ENCODE measurements around the gene SNX25. TPM values are rescaled to one million over a fixed set of nuclear protein-coding genes. Genes with fewer than 3 reads are reported as not detected.

The SNX25 gene
- total and polyA plus RNA-seq, 10 donors, result 9.6 to 49.6 (median 35.2) TPM

DNA sequence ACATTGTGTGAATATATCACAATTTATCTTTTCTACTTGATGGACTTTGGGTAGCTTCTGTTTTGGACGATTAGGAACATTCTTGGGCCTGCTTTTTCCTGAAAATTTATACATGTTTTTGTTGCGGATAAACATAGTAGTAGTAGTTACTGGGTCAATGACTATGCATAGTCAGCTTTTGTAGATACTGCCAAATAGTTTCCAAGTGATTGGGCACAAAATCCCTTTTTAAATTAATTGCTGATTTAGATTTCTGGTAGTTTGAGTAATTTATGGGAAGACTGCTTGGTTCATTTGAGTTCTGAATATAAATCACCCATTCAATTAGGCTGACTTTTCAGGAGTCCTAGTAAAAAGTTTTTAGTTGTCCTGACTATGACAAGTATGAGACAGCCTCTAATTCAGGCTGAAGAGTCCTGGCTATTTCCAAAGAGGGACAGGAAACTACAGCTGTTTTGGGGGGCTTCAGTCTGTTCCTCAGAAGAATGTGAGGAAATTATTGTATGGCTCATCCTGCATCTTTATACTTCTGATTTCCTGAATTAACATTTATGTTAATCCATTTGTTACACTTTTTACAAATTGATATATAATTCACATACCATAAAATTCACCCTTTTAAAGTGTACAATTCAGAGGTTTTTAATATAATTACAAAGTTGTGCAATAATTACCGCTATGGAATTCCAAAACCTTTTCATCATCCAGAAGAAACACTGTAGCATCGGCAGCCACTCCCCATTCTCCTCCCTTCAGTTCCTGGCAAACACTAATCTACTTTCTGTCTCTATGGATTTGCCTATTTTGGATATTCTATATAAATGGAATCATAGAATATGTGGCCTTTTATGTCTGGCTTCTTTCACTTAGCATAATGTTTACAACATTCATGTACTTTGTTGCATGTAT is 172.1 kb downstream of the SNX25 start:
- Histone ChIP-seq H3K4me1 (peaks cover 0 to 14% (median 2%) of the 10 kb centered on the region in 6 donors), H3K27me3 (replicated peaks in 1 of 7) (peaks cover 0 to 8% (median 0%) of the 10 kb centered on the region in 7 donors), H3K4me3 (no peak overlapping the region), H3K36me3 (no peaks in the 10 kb centered on the region), H3K27ac (no peak overlapping the region), H3K9me3 (peaks cover 0 to 12% (median 9%) of the 10 kb centered on the region in 8 donors)
- 58 to 65% (median 64%) methylated on average over 4 of the region's 4 CpGs for WGBS, 5 donors
- TF ChIP-seq POLR2A (IDR thresholded peaks at IDR 0.05), result no peak
- TF ChIP-seq, protein P1, sequence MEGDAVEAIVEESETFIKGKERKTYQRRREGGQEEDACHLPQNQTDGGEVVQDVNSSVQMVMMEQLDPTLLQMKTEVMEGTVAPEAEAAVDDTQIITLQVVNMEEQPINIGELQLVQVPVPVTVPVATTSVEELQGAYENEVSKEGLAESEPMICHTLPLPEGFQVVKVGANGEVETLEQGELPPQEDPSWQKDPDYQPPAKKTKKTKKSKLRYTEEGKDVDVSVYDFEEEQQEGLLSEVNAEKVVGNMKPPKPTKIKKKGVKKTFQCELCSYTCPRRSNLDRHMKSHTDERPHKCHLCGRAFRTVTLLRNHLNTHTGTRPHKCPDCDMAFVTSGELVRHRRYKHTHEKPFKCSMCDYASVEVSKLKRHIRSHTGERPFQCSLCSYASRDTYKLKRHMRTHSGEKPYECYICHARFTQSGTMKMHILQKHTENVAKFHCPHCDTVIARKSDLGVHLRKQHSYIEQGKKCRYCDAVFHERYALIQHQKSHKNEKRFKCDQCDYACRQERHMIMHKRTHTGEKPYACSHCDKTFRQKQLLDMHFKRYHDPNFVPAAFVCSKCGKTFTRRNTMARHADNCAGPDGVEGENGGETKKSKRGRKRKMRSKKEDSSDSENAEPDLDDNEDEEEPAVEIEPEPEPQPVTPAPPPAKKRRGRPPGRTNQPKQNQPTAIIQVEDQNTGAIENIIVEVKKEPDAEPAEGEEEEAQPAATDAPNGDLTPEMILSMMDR (IDR thresholded peaks at IDR 0.05 in 8 of 11, conservative IDR thresholded peaks at IDR 0.05 in 3 of 11), result no peak
- no peak for TF ChIP-seq POLR2AphosphoS5 (IDR thresholded peaks at IDR 0.05)
- DNase-seq, result no peak
- intact Hi-C loops (cut with DNase I; ENCODE audit: low total_unique reads), result no loop called here

DNA sequence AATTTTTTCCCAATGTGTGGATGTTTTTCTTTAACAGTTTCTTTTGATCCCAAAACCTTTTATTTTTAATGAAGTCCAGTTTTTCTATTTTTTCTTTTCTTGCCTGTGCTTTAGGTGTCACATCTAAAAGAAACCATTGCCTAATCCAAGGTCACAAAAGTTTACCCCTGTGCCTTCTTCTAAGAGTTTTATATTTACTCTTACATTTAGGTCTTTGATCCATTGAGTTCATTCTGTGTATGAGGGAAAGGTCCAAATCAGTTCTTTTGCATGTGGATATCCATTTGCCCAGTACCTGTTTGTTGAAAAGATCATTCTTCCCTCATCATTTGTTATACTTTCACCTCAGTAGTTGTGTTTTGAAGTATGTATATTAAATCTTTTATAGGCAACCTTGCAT is 173.4 kb downstream of the SNX25 start:
- Histone ChIP-seq H3K4me1 (peaks cover 0 to 14% (median 2%) of the 10 kb centered on the region in 6 donors), H3K36me3 (no peaks in the 10 kb centered on the region), H3K27me3 (replicated peaks in 1 of 7) (peaks cover 0 to 8% (median 0%) of the 10 kb centered on the region in 7 donors), H3K9me3 (peaks cover 0 to 12% (median 9%) of the 10 kb centered on the region in 8 donors), H3K27ac (no peak overlapping the region), H3K4me3 (no peak overlapping the region)
- intact Hi-C loops (cut with DNase I; ENCODE audit: low total_unique reads), result no loop called here
- no peak for DNase-seq
- TF ChIP-seq, protein P1 (IDR thresholded peaks at IDR 0.05 in 8 of 11, conservative IDR thresholded peaks at IDR 0.05 in 3 of 11), result no peak
- TF ChIP-seq POLR2AphosphoS5 (IDR thresholded peaks at IDR 0.05) (no peak), POLR2A (IDR thresholded peaks at IDR 0.05) (no peak)

DNA sequence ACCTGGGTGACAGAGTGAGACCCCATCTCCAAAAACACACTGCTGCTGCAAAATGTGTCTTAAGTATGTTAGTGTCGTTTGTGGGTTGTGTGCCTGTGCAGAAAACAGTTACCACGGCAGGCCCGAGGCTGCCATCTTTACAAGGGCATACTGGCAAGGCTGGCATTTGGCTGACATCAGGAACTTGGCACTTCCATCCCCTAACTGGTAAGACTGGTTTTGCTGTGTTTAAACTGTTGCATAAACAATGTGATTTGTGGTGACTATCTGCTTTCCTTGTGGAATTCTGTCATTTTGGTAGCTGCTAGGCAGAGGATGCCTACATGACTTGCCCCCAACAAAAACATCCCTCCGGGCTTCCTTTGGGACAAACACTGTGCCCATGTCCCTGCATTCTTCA is 174.1 kb downstream of the SNX25 start:
- Histone ChIP-seq H3K36me3 (no peaks in the 10 kb centered on the region), H3K9me3 (peaks cover 0 to 12% (median 9%) of the 10 kb centered on the region in 8 donors), H3K4me3 (no peak overlapping the region), H3K27me3 (replicated peaks in 1 of 7) (peaks cover 0 to 8% (median 0%) of the 10 kb centered on the region in 7 donors), H3K4me1 (peaks cover 0 to 14% (median 2%) of the 10 kb centered on the region in 6 donors), H3K27ac (no peak overlapping the region)
- DNase-seq, result no peak
- TF ChIP-seq, protein P1 (IDR thresholded peaks at IDR 0.05 in 8 of 11, conservative IDR thresholded peaks at IDR 0.05 in 3 of 11), result no peak
- TF ChIP-seq POLR2AphosphoS5 (IDR thresholded peaks at IDR 0.05) (no peak), POLR2A (IDR thresholded peaks at IDR 0.05) (no peak)
- intact Hi-C loops (cut with DNase I; ENCODE audit: low total_unique reads), result no loop called here
- 78 to 97% (median 90%) methylated on average over 4 of the region's 4 CpGs for WGBS, 5 donors

DNA sequence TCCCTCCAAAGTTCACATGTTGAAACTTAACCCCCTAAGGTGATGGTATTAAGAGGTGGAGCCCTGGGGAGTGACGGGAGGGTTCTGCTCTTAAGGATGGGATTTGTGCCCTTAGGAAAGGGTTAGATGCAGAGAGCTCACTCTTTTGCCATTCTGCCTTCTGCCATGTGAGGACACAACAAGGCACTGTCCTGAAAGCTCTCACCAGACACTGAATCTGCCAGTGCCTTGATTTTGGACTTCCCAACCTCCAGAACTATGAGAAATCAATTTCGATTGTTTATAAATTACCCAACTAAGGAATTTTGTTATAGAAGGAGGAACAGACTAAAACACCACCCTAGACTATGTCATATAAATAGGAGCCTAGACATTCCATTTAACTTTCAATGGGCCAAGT is 174.7 kb downstream of the SNX25 start:
- TF ChIP-seq POLR2AphosphoS5 (IDR thresholded peaks at IDR 0.05), result no peak
- TF ChIP-seq, protein P1 (IDR thresholded peaks at IDR 0.05 in 8 of 11, conservative IDR thresholded peaks at IDR 0.05 in 3 of 11), result no peak
- no peak for TF ChIP-seq POLR2A (IDR thresholded peaks at IDR 0.05)
- no peak for DNase-seq
- Histone ChIP-seq H3K9me3 (peaks cover 0 to 12% (median 9%) of the 10 kb centered on the region in 8 donors), H3K4me1 (peaks cover 0 to 14% (median 2%) of the 10 kb centered on the region in 6 donors), H3K36me3 (no peaks in the 10 kb centered on the region), H3K27me3 (replicated peaks in 1 of 7) (peaks cover 0 to 8% (median 0%) of the 10 kb centered on the region in 7 donors), H3K4me3 (no peak overlapping the region), H3K27ac (peak overlapping the region in 7 of 8 donors; percentile 34 to 83 (median 74))
- WGBS, 5 donors, result 94 to 100% (median 96%) methylated on average over 2 of the region's 2 CpGs
- intact Hi-C loops (cut with DNase I; ENCODE audit: low total_unique reads), result no loop called here
